GM12801 (cell line): ENCODE data around the gene RGL2.

ENCODE experiments used
- TF ChIP-seq, protein P1 (sequence below): IDR thresholded peaks from one replicate; pipeline ENCODE4 v1.5.1; 2011; ENCODE audit warnings: control low read depth; ENCODE audit not compliant: insufficient read length; ENCODE audit errors: extremely low read depth

The RGL2 gene

GRCh38 chr6:33278810-33279209, 19.9 kb downstream of the RGL2 start:
- TF ChIP-seq, protein P1, sequence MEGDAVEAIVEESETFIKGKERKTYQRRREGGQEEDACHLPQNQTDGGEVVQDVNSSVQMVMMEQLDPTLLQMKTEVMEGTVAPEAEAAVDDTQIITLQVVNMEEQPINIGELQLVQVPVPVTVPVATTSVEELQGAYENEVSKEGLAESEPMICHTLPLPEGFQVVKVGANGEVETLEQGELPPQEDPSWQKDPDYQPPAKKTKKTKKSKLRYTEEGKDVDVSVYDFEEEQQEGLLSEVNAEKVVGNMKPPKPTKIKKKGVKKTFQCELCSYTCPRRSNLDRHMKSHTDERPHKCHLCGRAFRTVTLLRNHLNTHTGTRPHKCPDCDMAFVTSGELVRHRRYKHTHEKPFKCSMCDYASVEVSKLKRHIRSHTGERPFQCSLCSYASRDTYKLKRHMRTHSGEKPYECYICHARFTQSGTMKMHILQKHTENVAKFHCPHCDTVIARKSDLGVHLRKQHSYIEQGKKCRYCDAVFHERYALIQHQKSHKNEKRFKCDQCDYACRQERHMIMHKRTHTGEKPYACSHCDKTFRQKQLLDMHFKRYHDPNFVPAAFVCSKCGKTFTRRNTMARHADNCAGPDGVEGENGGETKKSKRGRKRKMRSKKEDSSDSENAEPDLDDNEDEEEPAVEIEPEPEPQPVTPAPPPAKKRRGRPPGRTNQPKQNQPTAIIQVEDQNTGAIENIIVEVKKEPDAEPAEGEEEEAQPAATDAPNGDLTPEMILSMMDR, result no peak

- TF ChIP-seq, protein P1, result no peak
These were observed 20.4 kb downstream of the RGL2 start for GRCh38 chr6:33278392-33278741.

DNA sequence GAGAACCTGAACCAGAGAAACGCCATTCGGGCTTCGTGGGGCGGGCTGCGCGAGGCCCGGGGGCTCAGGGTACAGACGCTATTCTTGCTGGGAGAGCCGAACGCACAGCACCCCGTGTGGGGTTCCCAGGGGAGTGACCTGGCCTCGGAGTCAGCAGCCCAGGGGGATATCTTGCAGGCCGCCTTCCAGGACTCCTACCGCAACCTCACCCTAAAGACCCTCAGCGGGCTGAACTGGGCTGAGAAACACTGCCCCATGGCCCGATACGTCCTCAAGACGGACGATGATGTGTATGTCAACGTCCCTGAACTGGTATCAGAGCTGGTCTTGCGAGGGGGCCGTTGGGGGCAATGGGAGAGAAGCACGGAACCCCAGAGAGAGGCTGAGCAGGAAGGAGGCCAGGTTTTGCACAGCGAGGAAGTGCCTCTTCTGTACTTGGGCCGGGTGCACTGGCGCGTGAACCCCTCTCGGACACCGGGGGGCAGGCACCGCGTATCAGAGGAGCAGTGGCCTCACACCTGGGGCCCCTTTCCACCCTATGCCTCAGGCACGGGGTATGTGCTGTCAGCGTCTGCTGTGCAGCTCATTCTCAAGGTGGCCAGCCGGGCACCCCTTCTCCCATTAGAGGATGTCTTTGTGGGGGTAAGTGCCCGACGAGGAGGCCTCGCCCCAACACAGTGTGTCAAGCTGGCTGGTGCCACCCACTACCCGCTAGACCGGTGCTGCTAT, 20.9 kb downstream of the RGL2 start:
- TF ChIP-seq, protein P1, result no peak

GRCh38 chr6:33276864-33277662, 21.7 kb downstream of the RGL2 start, which contains the start of gene B3GALT4:
B3GALT4 (plus strand) TSS chr6:33277123; CDS start chr6:33277420, 297 bp downstream.
- TF ChIP-seq, protein P1, result no peak

DNA sequence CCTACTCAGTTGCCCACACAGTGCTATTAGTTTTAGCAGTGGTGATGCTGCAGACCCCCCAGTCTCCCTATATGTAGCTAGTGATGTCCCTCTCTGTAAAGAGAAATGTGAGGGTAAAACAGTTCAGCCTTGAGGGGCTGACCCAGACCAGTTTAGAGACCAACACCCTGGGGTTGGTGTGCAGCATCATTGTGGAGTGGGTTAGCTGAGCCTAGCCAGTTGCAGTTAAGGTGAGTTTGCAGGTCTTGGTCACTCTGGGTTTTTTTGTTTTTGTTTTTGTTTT, 22.2 kb downstream of the RGL2 start:
- TF ChIP-seq, protein P1, result no peak

- TF ChIP-seq, protein P1, result no peak
These were observed 24.5 kb downstream of the RGL2 start for GRCh38 chr6:33273924-33274902.

DNA sequence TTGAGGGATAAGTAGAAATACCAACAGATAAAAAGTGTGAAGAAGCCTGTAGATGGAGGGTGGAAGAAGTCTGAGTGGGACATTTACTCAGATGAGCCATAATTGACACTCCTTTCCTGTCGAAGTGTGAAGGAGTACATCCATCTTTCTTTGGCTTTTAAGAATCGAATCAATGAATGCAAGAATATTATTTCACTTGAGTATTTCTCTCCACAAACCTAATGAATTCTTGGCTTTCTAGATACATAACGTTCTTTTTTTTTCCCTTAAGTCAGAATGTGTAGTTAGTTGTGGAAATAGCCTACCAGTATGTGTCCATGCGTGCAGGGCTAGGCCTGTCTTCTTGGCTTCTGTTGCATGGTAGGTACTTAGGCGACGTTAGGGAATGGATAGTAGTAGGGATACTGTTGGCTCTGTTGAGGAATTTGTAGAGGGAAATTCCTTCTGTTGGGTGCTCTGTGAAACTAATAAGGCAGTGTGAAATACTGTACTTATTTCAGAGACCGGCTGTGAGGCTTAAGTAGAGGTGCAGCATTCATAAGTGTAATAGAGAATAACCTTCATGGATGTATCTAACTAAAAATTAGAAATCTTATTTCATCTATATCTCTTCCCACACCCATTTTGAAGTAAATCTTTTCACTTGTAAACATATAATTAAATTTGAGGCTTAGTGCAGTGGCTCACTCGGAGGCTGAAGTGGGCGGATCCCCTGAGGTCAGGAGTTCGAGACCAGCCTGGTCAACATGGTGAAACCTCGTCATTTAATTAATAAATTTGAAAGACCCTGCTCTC, 25.4 kb downstream of the RGL2 start:
- TF ChIP-seq, protein P1, result no peak
